ENCODE measurements around the gene AIM2.
A peak's percentile ranks its signal among the peaks of the same experiment; 100 is the strongest.

- TF ChIP-seq POLR2A (IDR thresholded peaks at IDR 0.05), result peak in 1 of 2 donors; percentile 30
- TF ChIP-seq POLR2AphosphoS5 (IDR thresholded peaks at IDR 0.05; ENCODE audit: insufficient read depth in 1 of 2, low read depth in 1 of 2), result peak in 1 of 2 donors; percentile 74
These were observed 64.1 kb downstream of the AIM2 start for GRCh38 chr1:159012495-159012894.

Measured in vagina (tissue), 2 donors.